OCI-LY1 (cell line): ENCODE data around the gene PPARGC1A.

Experiments
- H2AFZ ChIP-seq: fragments of 200-600 bp; sonication (generic), shearing (Covaris generic); 2 replicates; pipeline ENCODE4 v1.6.0; 2014; ENCODE audit warnings: antibody characterized with exemption, mild to moderate bottlenecking, low read length
- H3F3A ChIP-seq: fragments of 200-600 bp; sonication (generic), shearing (Covaris generic); 2 replicates; pipeline ENCODE4 v1.6.0; 2014; ENCODE audit warnings: mild to moderate bottlenecking, antibody characterized with exemption, low read length, moderate library complexity; ENCODE audit not compliant: insufficient read depth
- H3K27ac ChIP-seq: fragments of 200-600 bp; sonication (generic); 2 replicates; pipeline ENCODE4 v1.5.1; 2014; ENCODE audit warnings: low read length, mixed run types, mild to moderate bottlenecking, low read depth; ENCODE audit not compliant: poor library complexity, severe bottlenecking
- H3K27me3 ChIP-seq: fragments of 200-600 bp; sonication (generic); 2 replicates; pipeline ENCODE4 v1.6.0; 2014; ENCODE audit warnings: antibody characterized with exemption, mild to moderate bottlenecking, low read length, moderate library complexity; ENCODE audit not compliant: insufficient read depth
- H3K36me3 ChIP-seq: fragments of 200-600 bp; sonication (generic); 2 replicates; pipeline ENCODE4 v1.6.1; 2014; ENCODE audit warnings: mild to moderate bottlenecking, antibody characterized with exemption, low read length, moderate library complexity, mixed read lengths; ENCODE audit not compliant: insufficient read depth
- H3K4me1 ChIP-seq: fragments of 200-600 bp; sonication (generic); 2 replicates; pipeline ENCODE4 v1.5.1; 2014; ENCODE audit warnings: mild to moderate bottlenecking, low read length, moderate library complexity; ENCODE audit not compliant: insufficient read depth, severe bottlenecking
- H3K4me2 ChIP-seq: fragments of 200-600 bp; sonication (generic), shearing (Covaris generic); 2 replicates; pipeline ENCODE4 v1.6.1; 2014; ENCODE audit warnings: low read length
- H3K4me3 ChIP-seq: fragments of 200-600 bp; sonication (generic); 2 replicates; pipeline ENCODE4 v1.5.1; 2014; ENCODE audit warnings: low read length, low read depth, mild to moderate bottlenecking, mixed read lengths; ENCODE audit not compliant: poor library complexity, severe bottlenecking
- H3K79me2 ChIP-seq: fragments of 200-600 bp; shearing (Covaris generic); 2 replicates; pipeline ENCODE4 v1.6.1; 2016; ENCODE audit warnings: mixed run types, low read length, mixed read lengths; ENCODE audit not compliant: insufficient read depth
- H3K9ac ChIP-seq: fragments of 200-600 bp; sonication (generic), shearing (Covaris generic); 2 replicates; pipeline ENCODE4 v1.6.1; 2014; ENCODE audit warnings: mild to moderate bottlenecking, low read length, mixed read lengths
- H3K9me2 ChIP-seq: fragments of 200-600 bp; sonication (generic), shearing (Covaris generic); 2 replicates; pipeline ENCODE4 v1.6.1; 2014; ENCODE audit warnings: low read depth, mild to moderate bottlenecking, low read length, mixed read lengths
- H3K9me3 ChIP-seq: fragments of 200-600 bp; shearing (Covaris generic); 2 replicates; pipeline ENCODE4 v1.6.1; 2014; ENCODE audit warnings: low read length, mixed read lengths
- H4K20me1 ChIP-seq: fragments of 200-600 bp; sonication (generic), shearing (Covaris generic); 2 replicates; pipeline ENCODE4 v1.6.0; 2016; ENCODE audit warnings: mild to moderate bottlenecking, low read length; ENCODE audit not compliant: insufficient read depth
- EZH2 ChIP-seq: fragments of 200-600 bp; sonication (generic), shearing (Covaris generic); IDR thresholded peaks from 2 replicates; pipeline ENCODE4 v1.8.0; 2017; ENCODE audit warnings: borderline replicate concordance, mixed run types, mild to moderate bottlenecking, antibody characterized with exemption, low read length, moderate library complexity, mixed read lengths
- TF ChIP-seq, protein P1 (sequence below): fragments of 200-600 bp; sonication (generic), shearing (Covaris generic); IDR thresholded peaks from 2 replicates; pipeline ENCODE4 v1.5.1; 2017; ENCODE audit warnings: mild to moderate bottlenecking, antibody characterized with exemption, low read length, moderate library complexity, mixed read lengths

The PPARGC1A gene

DNA sequence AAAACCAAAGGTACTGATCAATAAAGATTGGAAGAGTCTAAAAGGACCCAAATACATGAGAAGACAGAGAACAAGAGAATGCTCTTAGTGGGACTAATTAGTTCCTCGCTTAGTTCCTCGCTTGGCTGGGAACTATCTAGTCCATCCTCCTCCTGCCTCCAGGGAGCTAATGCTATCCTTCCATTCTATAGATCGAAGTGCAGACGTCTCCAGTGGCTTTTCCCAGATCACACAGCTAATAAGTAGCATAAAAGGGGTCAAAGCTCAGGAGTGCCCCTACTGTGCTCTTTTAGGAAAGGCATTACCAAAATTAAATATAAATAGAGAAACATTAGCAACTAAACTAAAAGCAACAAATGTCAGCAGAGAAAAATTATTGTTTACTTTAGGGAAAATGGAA lies 42.3 kb upstream of the PPARGC1A start:
- TF ChIP-seq, protein P1, sequence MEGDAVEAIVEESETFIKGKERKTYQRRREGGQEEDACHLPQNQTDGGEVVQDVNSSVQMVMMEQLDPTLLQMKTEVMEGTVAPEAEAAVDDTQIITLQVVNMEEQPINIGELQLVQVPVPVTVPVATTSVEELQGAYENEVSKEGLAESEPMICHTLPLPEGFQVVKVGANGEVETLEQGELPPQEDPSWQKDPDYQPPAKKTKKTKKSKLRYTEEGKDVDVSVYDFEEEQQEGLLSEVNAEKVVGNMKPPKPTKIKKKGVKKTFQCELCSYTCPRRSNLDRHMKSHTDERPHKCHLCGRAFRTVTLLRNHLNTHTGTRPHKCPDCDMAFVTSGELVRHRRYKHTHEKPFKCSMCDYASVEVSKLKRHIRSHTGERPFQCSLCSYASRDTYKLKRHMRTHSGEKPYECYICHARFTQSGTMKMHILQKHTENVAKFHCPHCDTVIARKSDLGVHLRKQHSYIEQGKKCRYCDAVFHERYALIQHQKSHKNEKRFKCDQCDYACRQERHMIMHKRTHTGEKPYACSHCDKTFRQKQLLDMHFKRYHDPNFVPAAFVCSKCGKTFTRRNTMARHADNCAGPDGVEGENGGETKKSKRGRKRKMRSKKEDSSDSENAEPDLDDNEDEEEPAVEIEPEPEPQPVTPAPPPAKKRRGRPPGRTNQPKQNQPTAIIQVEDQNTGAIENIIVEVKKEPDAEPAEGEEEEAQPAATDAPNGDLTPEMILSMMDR: no peak
- no peak for TF ChIP-seq EZH2
- no peak overlapping the region for H3K27ac ChIP-seq
- no peak overlapping the region for H3K4me3 ChIP-seq
- H3K36me3 ChIP-seq: no peaks in the 10 kb centered on the region
- H3K4me2 ChIP-seq: no peak overlapping the region
- no peaks in the 10 kb centered on the region for H3K79me2 ChIP-seq
- no peaks in the 10 kb centered on the region for H3K9me2 ChIP-seq
- no peak overlapping the region for H3K9ac ChIP-seq
- no peaks in the 10 kb centered on the region for H3K4me1 ChIP-seq
- no peaks in the 10 kb centered on the region for H3F3A ChIP-seq
- H3K9me3 ChIP-seq: no peaks in the 10 kb centered on the region
- no peak overlapping the region for H2AFZ ChIP-seq
- no peaks in the 10 kb centered on the region for H4K20me1 ChIP-seq
- H3K27me3 ChIP-seq: no peaks in the 10 kb centered on the region

DNA sequence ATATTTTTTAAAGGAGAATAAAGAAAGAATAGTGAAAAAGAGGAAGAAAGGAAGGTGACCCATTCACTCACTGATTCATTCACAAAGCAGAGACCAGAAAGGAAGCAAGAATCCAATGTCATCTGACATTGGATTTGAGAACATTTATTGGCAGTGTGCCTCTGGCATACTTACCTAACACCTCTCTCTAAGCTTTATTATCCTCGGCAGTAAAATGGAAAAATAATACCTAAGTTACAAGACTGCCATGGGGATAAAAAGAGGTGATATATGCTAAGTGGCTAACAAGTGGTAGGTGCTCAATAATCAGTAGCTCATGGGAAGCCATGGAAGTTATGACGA lies 41.6 kb upstream of the PPARGC1A start:
- Histone ChIP-seq H3F3A (no peaks in the 10 kb centered on the region), H3K4me1 (no peaks in the 10 kb centered on the region), H2AFZ (no peak overlapping the region), H3K4me2 (no peak overlapping the region), H3K9ac (no peak overlapping the region), H3K27ac (no peak overlapping the region), H3K9me3 (no peaks in the 10 kb centered on the region), H3K27me3 (no peaks in the 10 kb centered on the region), H3K9me2 (no peaks in the 10 kb centered on the region), H4K20me1 (no peaks in the 10 kb centered on the region), H3K36me3 (no peaks in the 10 kb centered on the region), H3K79me2 (no peaks in the 10 kb centered on the region), H3K4me3 (no peak overlapping the region)
- no peak for TF ChIP-seq EZH2
- TF ChIP-seq, protein P1: no peak

- no peaks in the 10 kb centered on the region for H3K9me2 ChIP-seq
- H3K9me3 ChIP-seq: no peaks in the 10 kb centered on the region
- H3K36me3 ChIP-seq: no peaks in the 10 kb centered on the region
- no peak overlapping the region for H2AFZ ChIP-seq
- H3K9ac ChIP-seq: no peak overlapping the region
- H3K4me1 ChIP-seq: no peaks in the 10 kb centered on the region
- H3K4me3 ChIP-seq: no peak overlapping the region
- no peak for TF ChIP-seq EZH2
- TF ChIP-seq, protein P1: no peak
- no peaks in the 10 kb centered on the region for H3K27me3 ChIP-seq
- H3K79me2 ChIP-seq: no peaks in the 10 kb centered on the region
- H3K4me2 ChIP-seq: no peak overlapping the region
- H3F3A ChIP-seq: no peaks in the 10 kb centered on the region
- H3K27ac ChIP-seq: no peak overlapping the region
- no peaks in the 10 kb centered on the region for H4K20me1 ChIP-seq
Measured at GRCh38 chr4:23930750-23931488, 41.1 kb upstream of the PPARGC1A start.
